ENCODE data around the gene MAFG.
"Not testable (repeated sequence)": the region's sequence is repeated elsewhere in the genome, so short reads cannot be mapped to it uniquely, and the experiment has no call there.

The MAFG gene

DNA sequence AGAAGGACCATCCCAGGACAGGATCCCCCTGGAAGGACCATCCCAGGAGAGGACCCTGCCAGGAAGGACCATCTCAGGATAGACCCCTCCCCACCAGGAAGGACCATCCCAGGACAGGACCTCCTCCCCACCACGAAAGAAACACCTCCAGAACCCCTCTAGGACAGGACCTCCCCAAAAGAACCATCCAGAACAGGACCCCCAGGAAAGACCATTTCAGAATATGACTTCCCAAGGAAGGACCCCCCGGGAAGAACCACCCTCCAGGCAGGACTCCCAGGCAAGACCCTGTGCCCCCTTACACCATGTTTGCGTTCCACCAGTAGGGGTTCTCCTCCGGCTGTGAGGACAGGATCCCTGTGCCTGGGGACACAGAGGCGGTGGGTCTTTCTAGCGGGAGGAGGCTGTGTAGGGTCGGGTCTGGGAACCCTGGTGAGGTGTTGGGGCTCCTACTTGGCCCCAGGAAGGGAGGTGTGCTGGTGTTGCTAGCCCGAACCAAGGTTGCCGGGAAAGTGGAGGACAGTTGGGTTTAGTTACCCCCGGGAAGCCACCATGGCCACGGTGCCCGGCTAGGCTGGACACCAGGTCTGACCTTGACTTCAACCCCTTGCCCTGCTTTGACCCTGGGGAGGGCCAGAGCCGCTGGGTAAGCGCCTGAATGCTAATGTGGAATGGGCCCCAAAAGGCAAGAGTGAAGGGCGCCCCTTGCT, 31.3 kb upstream of the MAFG start:
- DNase-seq (ENCODE audit: low read depth, low spot score) = no peak

DNA sequence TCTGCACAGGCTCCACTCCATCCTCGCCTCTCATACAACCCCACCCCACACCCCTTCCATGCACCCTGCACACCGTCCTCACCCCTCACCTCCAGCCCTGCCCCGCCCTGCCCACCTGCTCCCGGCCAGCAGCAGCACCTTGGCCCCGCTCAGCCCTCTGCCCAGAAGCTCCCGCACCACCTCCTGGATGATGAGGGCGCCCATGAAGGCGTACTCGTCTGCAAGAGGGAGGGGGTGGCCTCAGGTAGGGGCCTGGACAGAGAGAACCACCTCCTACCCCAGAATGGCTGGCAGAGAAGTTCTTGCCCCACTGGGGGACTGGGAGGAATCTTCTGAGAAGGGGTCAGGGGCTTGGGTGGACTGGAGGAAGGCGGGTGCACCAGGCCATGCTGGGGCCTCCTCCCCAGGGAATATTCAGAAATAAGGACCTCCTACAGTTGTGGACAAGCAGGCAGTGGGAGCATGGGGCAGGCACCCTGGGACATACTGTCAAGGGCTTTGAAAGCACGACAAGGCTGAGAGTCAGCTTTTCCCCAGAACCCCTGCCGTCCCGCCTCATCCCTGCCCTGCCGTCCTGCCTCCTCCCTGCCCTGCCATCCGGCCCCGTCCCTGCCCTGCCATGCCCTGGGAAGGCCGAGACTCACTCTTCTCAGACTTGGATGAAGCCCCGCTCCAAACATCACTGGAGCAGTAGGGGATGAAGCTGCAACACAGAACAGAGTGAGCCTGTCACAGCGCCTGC, 30.3 kb upstream of the MAFG start:
- DNase-seq (ENCODE audit: low read depth, low spot score) = no peak

DNA sequence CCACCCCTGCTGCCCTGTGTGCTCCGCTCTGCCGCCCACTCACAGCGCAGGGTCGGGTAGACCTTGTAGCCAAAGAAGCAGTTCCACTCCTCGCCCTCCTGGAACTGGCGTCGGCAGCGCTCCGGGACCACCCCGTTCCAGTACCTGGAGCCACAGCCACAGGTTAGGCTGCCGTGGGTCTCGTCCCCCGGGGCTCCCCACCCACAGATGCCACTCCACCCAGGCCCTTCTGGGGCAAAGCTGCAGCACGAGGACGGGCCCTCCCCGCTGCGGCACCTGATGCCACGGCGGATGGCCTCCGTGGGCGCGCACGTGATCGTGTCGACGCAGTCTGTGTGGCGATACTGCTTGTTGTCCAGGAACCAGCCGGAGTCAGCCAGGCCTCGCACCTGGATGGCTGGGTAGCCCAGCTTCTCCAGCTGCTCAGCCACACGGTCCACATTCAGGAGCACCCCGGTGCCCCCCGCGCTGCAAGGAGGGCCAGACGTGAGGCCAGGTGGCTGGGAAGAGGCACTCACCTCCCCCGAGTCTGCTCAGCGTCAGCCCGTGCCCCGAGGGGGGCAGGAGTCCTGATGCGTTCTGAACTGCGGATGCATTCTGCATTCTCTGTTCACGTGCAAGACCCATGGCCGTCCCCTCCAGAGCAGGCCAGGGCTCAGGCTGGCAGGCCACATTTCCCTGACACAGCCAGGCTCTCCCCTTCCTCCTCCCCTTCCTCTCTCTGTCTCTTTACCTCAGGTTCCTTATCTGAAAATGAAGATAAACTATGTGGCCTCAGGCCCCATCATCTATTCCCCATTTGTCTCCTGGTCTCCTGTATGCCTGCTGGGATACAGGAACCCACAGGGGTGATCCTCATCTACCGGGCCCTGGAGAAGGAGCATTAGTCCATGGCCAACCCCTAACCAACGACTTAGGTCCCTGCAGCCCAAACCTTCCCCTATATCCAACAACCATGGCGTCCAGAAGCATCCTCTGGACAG, 29.4 kb upstream of the MAFG start:
- DNase-seq (ENCODE audit: low read depth, low spot score) = no peak

DNA sequence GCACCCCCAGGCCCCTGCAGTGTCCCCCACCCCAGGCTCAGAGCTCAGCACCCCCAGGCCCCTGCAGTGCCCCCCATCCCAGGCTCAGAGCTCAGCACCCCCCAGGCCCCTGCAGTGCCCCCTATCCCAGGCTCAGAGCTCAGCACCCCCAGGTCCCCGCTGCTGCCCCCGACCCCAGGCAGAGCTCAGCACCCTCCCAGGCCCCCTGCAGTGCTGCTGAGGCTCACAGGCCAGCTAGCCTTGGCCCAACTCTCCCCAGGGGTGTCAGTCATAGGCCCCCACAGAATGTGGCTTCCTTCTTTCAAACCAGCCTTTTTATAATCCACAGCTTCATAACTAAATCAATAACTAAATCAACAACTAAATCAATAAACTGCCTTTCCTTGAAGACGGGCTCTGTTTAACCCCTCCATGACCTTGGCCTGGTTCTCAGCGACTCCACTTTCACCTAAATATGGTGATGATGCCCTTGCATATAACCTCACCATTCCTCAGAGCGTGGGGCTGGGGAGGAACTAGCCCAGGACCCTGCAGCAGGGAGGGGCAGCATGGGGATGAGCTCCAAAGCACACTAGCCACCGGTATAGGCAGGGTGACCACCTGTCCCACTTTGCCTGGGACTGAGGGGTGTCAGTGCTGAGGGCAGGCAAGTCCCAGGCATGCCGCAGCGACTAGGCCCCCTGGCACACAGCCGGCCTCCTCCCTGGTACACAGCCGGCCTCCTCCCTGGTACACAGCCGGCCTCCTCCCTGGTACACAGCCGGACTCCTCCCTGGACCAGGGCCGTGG, 28.4 kb upstream of the MAFG start:
- DNase-seq (ENCODE audit: low read depth, low spot score) = no peak

DNA sequence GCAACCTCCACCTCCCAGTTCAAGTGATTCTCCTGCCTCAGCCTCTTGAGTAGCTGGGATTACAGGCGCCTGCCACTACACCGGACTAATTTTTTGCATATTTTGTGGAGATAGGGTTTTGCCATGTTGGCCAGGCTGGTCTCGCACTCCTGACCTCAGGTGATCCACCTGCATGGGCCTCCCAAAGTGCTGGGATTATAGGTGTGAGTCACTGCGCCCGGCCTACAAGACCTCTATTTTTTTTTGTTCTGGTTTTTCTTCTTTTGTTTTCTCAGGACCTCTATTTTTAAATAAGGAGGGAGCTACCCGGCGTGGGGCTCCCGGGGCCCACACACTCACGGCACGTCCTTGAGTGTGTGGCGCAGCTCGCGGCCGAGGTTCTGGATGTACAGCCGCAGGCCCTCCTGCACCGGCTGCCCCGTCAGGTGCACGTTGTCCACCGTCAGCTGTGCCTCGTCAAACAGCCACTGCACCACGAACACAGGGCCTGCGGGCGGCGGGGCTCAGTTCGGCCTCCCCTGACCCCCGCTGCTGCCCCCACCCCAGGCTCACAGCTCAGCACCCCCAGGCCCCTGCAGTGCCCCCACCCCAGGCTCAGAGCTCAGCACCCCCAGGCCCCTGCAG, 27.6 kb upstream of the MAFG start:
- no peak for DNase-seq (ENCODE audit: low read depth, low spot score)

DNA sequence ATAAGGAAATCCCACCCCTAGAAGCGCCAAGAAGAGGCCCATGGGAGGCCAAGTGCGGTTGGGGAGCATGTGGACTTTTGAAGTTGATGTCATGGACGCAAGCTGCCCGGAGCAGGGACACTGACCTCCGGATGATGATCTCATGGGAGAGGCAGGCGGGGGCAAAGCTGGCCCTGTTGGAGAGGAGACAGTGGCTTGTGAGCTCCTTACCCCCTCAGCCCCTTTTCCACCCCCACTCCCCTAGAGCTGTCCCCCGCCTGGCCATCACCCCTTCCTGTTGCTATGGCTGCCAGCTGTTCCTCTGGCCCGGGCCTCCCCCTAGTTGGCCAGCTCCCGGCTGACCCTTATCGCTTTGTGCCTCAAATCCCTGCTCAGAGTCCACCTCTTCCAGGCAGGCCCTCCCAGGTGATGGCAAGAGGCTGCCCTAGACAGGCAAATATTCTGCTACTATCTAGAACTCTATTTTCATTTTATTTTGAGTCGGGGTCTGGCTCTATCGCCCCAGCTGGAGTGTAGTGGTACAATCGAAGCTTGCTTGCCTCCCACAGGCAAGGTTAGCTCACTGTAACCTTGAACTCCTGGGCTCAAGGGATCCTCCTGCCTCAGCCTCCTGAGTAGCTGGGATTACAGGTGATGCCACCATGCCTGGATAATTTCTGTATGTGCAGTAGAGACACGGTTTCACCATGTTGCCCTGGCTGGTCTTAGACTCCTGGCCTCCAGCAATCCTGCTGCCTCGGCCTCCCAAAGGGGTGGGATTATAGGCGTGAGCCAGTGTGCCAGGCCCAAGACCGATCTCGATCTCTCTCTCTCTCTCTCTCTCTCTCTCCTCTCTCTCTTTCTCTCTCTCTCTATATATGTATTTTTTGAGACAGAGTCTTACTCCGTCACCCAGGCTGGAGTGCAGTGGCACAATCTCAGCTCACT, 26.9 kb upstream of the MAFG start:
- no peak for DNase-seq (ENCODE audit: low read depth, low spot score)

DNA sequence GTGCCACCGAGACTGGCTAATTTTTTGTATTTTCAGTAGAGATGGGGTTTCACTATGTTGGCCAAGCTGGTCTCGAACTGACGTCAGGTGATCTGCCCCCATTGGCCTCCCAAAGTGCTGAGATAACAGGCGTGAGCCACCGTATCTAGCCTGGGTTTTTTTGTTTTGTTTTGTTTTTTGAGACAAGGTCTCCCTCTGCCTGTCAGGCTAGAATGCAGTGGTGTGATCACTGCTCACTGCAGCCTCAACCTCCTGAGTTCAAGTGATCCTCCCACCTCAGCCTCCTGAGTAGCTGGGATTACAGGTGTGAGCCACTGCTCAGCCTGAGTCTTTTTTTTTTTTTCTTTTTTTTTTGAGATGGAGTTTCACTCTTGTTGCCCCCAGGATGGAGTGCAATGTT, 25.9 kb upstream of the MAFG start:
- DNase-seq (ENCODE audit: low read depth, low spot score) = not testable (repeated sequence)

DNA sequence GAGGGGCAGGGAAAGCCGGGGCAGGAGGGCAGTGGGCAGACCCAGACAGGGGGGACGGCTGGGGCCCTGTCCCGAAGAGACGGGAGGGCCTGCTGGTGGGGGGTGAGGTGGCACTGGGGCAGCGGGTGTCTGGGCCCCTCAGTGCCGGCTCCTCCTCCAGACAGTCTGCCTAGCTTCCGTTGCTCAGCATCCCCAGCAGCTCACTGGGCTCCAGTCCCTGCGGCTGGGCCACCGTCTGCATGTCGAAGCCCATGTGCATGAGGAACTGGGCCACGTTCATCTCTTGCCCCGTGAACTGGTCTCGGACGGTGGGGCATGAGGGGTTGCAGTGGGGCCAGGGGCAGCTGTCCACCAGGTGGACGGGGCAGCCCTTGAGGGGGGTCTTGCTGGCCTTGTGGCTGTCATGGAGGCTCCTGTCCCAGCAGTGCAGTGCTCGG, 25.3 kb upstream of the MAFG start:
- DNase-seq (ENCODE audit: low read depth, low spot score) = no peak

DNA sequence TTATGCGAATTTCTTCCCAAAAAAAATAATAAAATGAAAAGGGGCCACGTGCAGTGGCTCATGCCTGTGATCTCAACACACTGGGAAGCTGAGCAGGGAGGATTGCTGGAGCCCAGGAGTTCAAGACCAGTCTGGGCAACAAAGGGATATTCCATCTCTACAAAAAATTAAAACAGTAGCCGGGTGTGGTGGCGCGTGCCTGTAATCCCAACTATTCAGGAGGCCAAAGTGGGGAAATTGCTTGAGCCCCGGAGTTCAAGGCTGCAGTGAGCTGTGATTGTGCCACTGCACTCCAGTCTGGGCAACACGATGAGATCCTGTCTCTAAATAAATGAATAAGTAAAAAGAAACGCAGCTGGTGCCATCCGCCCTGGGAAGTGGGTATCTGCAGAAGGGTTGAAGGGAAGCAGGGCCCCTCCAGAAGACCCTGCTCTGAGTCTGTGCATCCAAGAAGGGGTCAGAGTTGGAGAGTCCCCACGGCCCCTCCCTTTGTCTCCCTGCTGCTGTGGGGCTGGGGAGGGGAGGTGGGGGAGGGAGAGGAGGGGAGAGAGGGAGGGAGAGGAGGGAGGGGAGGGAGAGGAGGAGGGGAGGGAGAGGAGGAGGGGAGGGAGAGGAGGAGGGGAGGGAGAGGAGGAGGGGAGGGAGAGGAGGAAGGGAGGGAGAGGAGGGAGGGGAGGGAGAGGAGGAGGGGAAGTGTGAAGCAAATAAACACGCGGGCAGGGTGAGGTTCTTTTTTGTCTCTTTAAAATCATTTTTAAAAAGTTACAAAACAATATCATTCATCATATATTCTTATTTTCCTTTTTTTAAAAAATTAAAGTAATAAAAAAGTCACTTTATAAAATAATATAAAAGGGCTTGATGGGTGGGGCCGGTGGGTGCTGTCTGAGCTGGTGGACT, 24.5 kb upstream of the MAFG start:
- no peak for DNase-seq (ENCODE audit: low read depth, low spot score)

DNA sequence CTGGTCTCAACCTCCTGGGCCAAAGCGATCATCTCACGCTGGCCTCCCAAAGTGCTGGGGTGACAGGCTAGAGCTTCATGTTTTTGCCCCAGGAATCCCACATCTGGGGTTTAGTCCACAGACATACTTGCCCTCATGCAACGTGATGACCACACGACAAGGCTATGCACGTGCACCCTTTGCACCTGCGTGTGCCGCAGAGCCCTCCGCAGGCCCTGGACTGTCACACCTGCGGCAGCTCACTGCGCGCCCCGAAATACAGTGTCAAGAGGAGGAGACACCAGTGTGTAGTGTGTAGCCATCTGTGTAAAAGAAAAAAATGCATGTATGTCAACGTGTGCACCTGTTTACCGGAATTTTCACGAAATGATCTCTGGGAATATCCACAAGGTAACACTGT, 23.0 kb upstream of the MAFG start:
- DNase-seq (ENCODE audit: low read depth, low spot score) = no peak

DNA sequence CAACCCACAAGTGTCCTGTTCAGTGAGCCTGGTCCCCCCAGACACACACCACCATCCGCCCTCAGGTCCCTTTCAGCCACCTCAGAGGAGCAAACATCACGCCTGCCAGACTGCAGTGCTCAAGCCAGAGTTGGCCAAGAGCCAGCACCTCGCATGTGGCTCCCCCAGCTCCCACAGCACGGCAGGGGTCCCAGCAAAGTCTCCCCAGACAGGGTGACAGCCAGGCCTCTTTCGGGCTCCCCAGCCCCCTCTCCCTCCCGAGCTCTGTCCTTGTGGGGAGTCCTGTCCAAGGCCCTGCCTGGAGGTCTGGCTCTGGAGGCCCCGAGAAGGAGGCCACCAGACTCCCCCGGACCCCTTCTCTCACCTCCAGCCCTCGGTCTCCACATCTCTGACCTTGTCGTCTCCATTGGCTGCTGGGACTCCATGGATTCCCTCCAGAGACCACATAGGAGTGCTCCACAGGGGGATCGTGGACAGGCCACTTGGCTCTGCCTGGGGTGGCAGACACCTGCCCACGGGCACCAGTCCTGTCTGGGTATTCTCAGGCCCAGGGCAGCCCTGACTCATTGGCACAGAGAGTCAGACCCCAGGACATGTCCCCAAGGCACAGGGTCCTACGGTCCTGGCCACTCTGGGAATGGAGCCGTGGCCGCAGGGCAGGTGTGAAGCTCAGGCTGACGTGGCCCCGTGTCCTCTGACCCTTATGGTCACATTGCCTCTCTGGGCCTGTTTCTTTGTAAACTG, 21.3 kb upstream of the MAFG start:
- DNase-seq (ENCODE audit: low read depth, low spot score) = no peak

DNA sequence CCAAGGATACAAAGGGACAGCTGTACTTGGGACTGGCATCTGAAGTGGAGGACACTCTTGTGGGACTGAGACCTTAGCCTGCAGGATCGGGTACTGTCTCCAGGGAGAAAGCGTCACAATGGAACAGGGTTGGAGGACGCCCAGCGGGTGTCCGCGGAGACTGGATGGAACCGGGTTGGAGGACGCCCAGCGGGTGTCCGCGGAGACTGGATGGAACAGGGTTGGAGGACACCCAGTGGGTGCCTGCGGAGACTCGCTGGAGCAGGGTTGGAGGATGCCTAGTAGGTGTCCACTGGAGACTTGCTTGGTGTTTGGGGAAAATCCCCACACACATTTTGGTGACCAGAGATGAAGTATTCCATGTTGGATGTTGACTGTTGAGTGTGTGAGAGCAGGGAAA, 19.7 kb upstream of the MAFG start, which contains the start of gene MYADML2:
Gene MYADML2, minus strand, starts transcription at position 45 of the 400 bp plus-strand sequence. CDS start 5,492 bp downstream, outside the sequence.
- DNase-seq (ENCODE audit: low read depth, low spot score) = no peak

DNA sequence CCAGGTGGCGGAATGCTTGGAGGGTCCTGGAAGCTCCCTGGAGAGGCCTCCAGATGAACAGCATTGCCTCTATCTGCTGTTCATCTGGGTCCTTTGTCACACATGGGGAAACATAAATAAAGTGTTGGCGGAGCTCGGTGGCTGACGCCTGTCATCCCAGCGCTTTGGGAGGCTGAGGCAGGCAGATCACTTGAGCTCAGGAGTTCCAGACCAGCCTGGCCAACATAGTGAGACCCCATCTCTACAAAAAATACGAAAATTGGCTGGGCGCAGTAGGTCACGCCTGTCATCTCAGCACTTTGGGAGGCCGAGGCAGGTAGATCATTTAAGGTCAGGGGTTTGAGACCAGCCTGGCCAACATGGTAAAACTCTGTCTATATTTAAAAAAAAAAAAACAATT, 17.3 kb upstream of the MAFG start:
- DNase-seq (ENCODE audit: low read depth, low spot score) = no peak

DNA sequence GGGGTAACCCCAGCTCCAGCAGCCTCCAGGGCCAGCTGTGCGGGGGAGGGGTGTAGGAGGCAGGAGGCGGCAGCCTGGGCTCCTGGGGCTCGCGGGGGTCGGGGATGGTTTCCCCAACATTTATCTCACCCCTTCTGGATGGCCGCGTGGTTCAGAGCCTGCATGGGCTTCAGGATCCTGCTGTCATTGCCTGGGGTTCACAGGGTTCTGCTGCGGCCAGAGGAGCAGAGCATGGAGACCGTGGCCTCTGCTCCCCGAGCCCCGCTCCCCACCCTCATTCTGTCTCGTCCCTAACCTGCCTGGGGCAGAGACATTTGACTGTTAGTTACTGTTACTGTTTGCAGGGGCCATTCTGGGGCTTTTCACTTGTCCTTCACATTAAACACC, 14.6 kb upstream of the MAFG start:
- no peak for DNase-seq (ENCODE audit: low read depth, low spot score)

DNA sequence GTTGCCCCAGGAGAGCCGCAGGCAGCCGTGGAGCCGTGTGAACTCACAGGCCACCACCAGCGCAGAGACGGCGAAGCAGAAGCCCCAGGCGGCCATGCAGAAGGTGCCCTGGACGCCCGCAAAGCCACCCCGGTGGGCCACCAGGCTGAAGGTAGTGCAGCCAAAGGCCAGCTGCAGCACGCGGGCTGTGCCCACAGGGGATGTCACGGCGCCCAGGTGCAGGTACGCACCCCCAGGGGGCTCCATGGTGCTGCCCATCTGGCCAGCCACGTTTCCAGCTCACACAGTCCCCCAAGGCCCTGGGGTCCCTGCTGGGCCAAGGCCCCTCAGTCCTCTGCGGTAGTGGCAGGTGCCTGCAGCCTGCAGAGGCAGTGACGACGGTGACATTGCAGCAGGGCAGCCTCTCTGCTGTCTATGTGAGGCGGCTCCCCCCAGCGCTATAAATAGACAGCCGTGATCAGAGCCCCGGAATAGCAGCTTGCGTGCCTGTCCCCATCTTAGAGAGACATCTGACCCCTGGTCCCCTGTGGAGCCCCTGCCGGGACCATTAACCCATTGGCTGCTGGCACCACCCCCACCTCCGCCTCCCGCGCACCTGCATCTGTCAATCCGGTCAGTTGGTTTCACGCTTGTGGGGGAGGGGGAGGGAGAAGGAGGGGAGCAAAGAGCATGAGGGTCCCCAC, 14.1 kb upstream of the MAFG start:
- DNase-seq (ENCODE audit: low read depth, low spot score) = no peak

DNA sequence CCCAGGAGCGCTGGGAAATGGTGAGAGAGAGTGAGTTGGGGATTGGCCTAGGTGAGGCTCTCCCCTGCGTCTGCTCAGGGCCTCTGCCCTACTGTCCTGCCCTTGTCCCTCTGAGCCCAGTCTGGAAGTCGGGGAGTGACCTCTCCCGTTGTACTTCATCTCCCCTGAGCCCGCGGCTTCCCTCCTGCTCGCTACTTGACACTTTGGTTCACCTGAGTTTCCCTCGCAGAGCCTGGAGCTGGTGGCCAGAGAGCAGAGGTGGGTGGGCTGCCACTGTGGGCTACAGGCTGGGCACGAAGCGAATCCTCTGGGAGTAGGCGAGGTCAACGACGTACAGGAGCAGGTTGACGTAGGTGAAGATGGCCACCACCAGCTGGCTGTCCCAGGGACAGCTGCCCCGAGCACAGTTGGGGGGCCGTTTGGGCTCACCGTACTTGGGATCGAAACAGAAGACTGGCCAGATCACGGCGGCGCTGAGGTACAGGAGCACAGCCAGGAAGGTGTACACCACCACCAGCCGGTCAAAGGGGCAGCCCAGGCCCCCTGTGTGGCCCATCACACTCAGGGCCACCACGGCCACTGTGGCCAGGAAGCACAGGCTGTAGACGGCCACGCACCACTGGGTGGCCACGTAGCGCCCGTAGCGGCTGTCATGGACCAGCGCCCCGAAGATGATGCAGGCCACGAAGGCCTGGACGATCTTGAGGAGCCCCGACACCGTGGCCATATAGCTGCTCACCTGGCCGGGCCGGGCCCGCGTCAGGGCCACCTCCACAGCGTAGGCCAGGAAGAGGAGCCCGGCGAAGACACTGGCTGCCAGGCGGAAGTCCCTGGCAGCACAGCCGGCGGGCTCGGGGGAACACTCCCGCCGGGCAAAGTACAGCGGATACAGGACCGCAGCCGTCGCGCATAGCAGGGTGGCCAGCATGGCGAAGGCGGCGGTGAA, 13.3 kb upstream of the MAFG start:
- no peak for DNase-seq (ENCODE audit: low read depth, low spot score)
